C4-2B (cell line): ENCODE results near the gene SCGB3A2.
A peak's percentile ranks its signal among the peaks of the same experiment; 100 is the strongest.

ENCODE experiments used
- H3K27ac ChIP-seq: fragments of 450-650 bp; 2 replicates; pipeline ENCODE4 v1.5.1; 2017
- CTCF ChIP-seq: fragments of 450-650 bp; conservative IDR thresholded peaks from 2 replicates; pipeline ENCODE4 v1.5.1; 2017; ENCODE audit warnings: mild to moderate bottlenecking
- ZFX ChIP-seq: fragments of 450-650 bp; IDR thresholded peaks from 2 replicates; pipeline ENCODE4 v1.6.1; 2017

The SCGB3A2 gene

DNA sequence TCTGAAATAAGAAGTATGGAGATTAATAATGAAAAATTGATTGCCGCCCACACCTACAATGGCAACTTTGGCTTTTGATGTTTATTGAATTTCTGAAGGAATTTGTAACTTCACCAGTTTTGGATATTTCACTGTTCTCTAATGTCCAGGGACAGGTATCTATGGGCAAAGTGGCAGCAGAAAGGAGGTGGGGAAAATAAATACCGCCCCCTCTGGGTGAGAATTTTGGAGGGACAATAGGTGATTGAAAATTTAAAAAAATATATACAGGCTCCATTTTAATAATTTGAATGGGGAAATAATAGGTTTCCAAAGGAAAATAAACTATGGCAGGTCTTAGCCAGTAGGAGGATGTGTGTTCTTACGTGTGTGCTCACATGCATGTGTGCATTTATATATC lies 1.3 kb downstream of the SCGB3A2 start:
- TF ChIP-seq CTCF: 0 out of 2 replicates have a peak, but pooled peaks have one; percentile 11
- no peak for TF ChIP-seq ZFX

DNA sequence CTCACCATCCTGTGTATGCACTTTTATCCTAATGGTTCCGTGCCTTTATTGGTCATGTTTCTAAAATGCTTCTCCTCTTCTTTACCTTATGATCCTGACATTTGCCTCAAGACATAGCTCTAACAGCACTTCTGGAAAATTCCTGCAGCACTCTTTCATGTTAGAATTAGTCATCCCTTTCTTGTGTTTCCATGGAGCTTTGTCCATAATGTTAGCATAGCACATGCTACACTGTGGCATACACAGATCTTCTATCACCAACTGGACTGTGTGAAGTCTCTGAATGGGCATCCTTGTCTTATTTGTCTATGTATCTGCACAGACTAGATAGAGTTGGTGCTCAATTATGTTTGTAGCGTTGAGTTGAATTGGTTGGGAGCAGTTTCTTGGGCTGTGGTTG lies 2.0 kb downstream of the SCGB3A2 start:
- TF ChIP-seq ZFX (no peak), CTCF (no peak)
- H3K27ac ChIP-seq: no peak overlapping the region

More for the DNA sequence above, 1.3 kb downstream of the SCGB3A2 start:
- no peak overlapping the region for H3K27ac ChIP-seq

- H3K27ac ChIP-seq: no peak overlapping the region
- TF ChIP-seq ZFX (no peak), CTCF (no peak)
These were observed 4.2 kb downstream of the SCGB3A2 start for GRCh38 chr5:147882586-147883313.

- H3K27ac ChIP-seq: no peak overlapping the region
- TF ChIP-seq CTCF (peak; percentile 86), ZFX (no peak)
These were observed 8.6 kb downstream of the SCGB3A2 start for GRCh38 chr5:147887026-147887627.

DNA sequence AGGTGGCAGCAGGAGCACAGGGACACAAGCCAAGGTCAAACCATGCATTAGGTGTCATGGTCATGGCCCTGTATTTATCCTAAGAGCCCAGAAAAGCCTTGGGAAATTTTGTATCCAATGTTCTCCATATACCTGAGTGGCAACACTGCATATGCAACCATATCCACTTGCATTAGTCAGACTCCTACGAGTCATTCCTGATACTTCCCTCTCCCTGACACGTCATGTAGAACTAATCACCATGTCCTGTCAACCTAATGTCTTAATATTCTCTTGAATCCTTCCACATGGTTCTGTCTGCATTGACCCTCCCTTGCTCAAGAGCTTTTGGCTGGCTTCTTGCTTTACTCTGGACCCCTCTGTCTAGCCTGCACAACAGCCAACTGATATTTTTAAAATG lies 9.4 kb downstream of the SCGB3A2 start:
- TF ChIP-seq CTCF (no peak), ZFX (no peak)
- H3K27ac ChIP-seq: no peak overlapping the region

- TF ChIP-seq CTCF (no peak), ZFX (no peak)
- peak overlapping the region; percentile 50 for H3K27ac ChIP-seq
These were observed 14.3 kb downstream of the SCGB3A2 start for GRCh38 chr5:147892696-147893296.

- TF ChIP-seq ZFX (no peak), CTCF (no peak)
- peak overlapping the region; percentile 50 for H3K27ac ChIP-seq
These were observed 15.3 kb downstream of the SCGB3A2 start for GRCh38 chr5:147893820-147894219.
